PC-9 (cell line): ENCODE data around the gene COLEC11.

Experiments
- EZH2 ChIP-seq: fragments of 200-600 bp; sonication (generic); IDR thresholded peaks from 2 replicates; pipeline ENCODE4 v1.8.0; 2017; ENCODE audit warnings: antibody characterized with exemption, low read depth
- TF ChIP-seq, protein P1 (sequence below): fragments of 200-600 bp; sonication (generic); conservative IDR thresholded peaks from 2 replicates; pipeline ENCODE4 v1.6.1; 2017; ENCODE audit warnings: mixed run types, antibody characterized with exemption, mild to moderate bottlenecking, moderate library complexity

DNA sequence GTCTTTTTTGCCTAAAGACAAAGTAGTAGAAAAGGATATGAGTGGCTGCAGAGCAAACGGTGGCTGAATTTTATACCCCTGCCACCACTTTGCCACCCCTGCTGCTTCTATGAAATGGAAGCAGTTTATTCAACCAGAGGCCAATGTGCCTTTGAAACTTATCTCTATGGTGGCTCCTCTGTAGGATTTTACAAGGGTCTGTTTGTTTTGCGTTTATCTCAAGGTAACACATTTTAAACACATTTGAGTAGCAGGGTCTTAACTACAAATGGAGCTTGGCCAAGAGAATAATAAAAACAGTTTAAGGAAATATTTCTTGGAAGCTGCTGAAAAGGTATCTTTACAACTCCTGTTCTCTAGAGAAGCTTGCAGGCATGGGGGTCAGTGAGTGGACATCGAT lies 69.2 kb downstream of the COLEC11 start:
- no peak for TF ChIP-seq EZH2
- TF ChIP-seq, protein P1, sequence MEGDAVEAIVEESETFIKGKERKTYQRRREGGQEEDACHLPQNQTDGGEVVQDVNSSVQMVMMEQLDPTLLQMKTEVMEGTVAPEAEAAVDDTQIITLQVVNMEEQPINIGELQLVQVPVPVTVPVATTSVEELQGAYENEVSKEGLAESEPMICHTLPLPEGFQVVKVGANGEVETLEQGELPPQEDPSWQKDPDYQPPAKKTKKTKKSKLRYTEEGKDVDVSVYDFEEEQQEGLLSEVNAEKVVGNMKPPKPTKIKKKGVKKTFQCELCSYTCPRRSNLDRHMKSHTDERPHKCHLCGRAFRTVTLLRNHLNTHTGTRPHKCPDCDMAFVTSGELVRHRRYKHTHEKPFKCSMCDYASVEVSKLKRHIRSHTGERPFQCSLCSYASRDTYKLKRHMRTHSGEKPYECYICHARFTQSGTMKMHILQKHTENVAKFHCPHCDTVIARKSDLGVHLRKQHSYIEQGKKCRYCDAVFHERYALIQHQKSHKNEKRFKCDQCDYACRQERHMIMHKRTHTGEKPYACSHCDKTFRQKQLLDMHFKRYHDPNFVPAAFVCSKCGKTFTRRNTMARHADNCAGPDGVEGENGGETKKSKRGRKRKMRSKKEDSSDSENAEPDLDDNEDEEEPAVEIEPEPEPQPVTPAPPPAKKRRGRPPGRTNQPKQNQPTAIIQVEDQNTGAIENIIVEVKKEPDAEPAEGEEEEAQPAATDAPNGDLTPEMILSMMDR, result no peak
